ENCODE data around the gene LY9. TPM values are rescaled to one million over a fixed set of nuclear protein-coding genes. Genes with fewer than 3 reads are reported as not detected.

LY9 gene
- polyA plus RNA-seq, 1 of the 3 experiments (the other 2 are of a cell fraction) = not detected

- Histone ChIP-seq H3K79me2 (ENCODE audit: insufficient read depth) (no peaks in the 10 kb centered on the region), H3K9ac (no peak overlapping the region), H3F3A (replicated peaks; ENCODE audit: insufficient read depth) (no peaks in the 10 kb centered on the region), H3K4me1 (ENCODE audit: control insufficient read depth in 1 of 2, insufficient read depth in 2 of 2, low read depth in 1 of 2, low read length in 1 of 2) (no peaks in the 10 kb centered on the region), H3K4me2 (no peak overlapping the region), H3K36me3 (replicated peaks in 1 of 2; ENCODE audit: control insufficient read depth in 1 of 2, insufficient read depth in 2 of 2, low read length in 1 of 2) (no peaks in the 10 kb centered on the region), H3K27me3 (ENCODE audit: insufficient read depth) (peaks cover 4% of the 10 kb centered on the region; the same call in 1 of the 2 replicates), H3K9me2 (no peaks in the 10 kb centered on the region), H4K20me1 (ENCODE audit: insufficient read depth) (no peaks in the 10 kb centered on the region), H3K9me3 (no peaks in the 10 kb centered on the region), H3K4me3 (ENCODE audit: low read depth in 2 of 2, low read length in 1 of 2) (no peak overlapping the region), H2AFZ (ENCODE audit: low read depth) (no peak overlapping the region), H3K27ac (ENCODE audit: low read depth in 2 of 2, low read length in 1 of 2) (no peak overlapping the region)
- ChIA-PET CTCF (interaction anchor here (1.8 kb wide), 1 partner anchor 268 kb away, joined by 4 read pairs; the partner anchor contains the start of gene KLHDC9), POLR2A (no interaction called here)
- no peak for DNase-seq
- 18% methylated on average over 1 of the region's 1 CpG for WGBS (ENCODE audit: low lambda C conversion rate)
- no peak for TF ChIP-seq POLR2AphosphoS5 (IDR thresholded peaks at IDR 0.05; ENCODE audit: low read depth, low read length)
These were observed 33.8 kb downstream of the LY9 start for GRCh38 chr1:160829766-160830165.

DNA sequence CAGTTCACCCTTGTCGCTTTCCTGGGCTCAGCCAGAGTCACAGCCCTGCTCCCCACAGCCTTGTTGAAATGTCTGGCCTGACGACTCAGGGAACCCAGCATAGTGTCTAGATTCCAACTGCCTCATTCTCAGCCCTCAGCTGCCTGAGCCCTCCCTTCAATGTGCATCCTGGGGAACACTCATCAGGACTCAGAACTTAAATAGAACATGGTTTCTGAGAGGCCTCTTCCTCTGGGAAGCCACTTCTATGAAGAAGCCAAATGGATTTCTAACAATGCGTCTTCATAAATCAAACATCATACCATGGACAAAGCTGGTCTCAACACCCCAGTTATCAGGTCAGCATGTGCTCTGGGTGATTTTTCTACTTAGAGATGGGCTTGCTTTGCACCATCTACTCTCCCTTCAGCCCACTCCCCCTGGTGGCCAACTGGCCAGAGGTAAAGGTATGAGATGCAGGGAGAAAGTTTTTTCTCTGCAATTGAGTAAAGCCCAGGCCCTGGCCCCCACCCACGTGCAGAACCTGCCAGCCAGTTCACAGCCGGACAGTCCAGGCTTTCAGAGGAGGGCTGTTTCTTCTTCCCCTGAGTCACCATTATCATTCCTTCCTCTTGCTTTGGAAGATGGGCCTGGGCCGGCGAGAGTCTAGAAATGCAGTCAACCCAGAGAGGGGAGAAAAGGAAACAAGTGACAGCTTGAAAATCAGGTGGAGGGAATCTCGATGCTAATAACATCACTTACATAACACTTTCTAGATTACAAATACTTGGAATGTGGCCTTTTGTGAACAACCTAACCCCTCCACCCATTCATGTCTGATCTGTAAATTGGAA, 34.6 kb downstream of the LY9 start:
- H3K36me3 ChIP-seq (replicated peaks in 1 of 2; ENCODE audit: control insufficient read depth in 1 of 2, insufficient read depth in 2 of 2, low read length in 1 of 2) = no peaks in the 10 kb centered on the region
- H3K9ac ChIP-seq = no peak overlapping the region
- H3K4me1 ChIP-seq (ENCODE audit: control insufficient read depth in 1 of 2, insufficient read depth in 2 of 2, low read depth in 1 of 2, low read length in 1 of 2) = no peaks in the 10 kb centered on the region
- no peak overlapping the region for H3K27ac ChIP-seq (ENCODE audit: low read depth in 2 of 2, low read length in 1 of 2)
- peak; percentile 14 for DNase-seq
- H2AFZ ChIP-seq (ENCODE audit: low read depth) = no peak overlapping the region
- peak overlapping the region in 1 of 2 experiments; percentile 46; a peak in 1 of 4 replicates for H3K4me3 ChIP-seq (ENCODE audit: low read depth in 2 of 2, low read length in 1 of 2)
- no peaks in the 10 kb centered on the region for H3K79me2 ChIP-seq (ENCODE audit: insufficient read depth)
- H3K9me2 ChIP-seq = no peaks in the 10 kb centered on the region
- POLR2A ChIA-PET = no interaction called here
- WGBS (ENCODE audit: low lambda C conversion rate) = 20% methylated on average over 8 of the region's 8 CpGs
- H3K9me3 ChIP-seq = no peaks in the 10 kb centered on the region
- H3K27me3 ChIP-seq (ENCODE audit: insufficient read depth) = peaks cover 8% of the 10 kb centered on the region; the same call in 1 of the 2 replicates
- H3K4me2 ChIP-seq = no peak overlapping the region
- CTCF ChIA-PET = interaction anchor here (0.8 to 1.8 kb wide), 2 partner anchors 22 to 268 kb away, joined by 3 to 4 read pairs; partner anchors contain the start of gene KLHDC9
- H4K20me1 ChIP-seq (ENCODE audit: insufficient read depth) = no peaks in the 10 kb centered on the region
- TF ChIP-seq FOXJ3 (CRISPR knock-in tag; IDR thresholded peaks at IDR 0.05) (no peak), RAD21 (IDR thresholded peaks at IDR 0.05; ENCODE audit: low read length) (no peak; the same call in 1 of the 2 replicates), CHD2 (IDR thresholded peaks at IDR 0.05; ENCODE audit: low read length, partially characterized antibody) (no peak), SMC3 (IDR thresholded peaks at IDR 0.05; ENCODE audit: low read depth, low read length) (peak; percentile 36; the same call in 1 of the 2 replicates), MEF2A (IDR thresholded peaks at IDR 0.05; ENCODE audit: borderline replicate concordance, low read depth) (no peak), CTCF (IDR thresholded peaks at IDR 0.05) (peak; percentile 56)
- no peaks in the 10 kb centered on the region for H3F3A ChIP-seq (replicated peaks; ENCODE audit: insufficient read depth)

All from SK-N-SH (cell line).